Measurements from ENCODE around the gene JTB.
"Not testable (repeated sequence)": the region's sequence is repeated elsewhere in the genome, so short reads cannot be mapped to it uniquely, and the experiment has no call there.

The JTB gene

GRCh38 chr1:153977250-153978240 is at the start of gene JTB:
Gene JTB (minus strand): TSS chr1:153977674. CDS start chr1:153977252, 422 bp downstream.
- peak; percentile 60 for DNase-seq (ENCODE audit: low read depth)

GRCh38 chr1:154019940-154020339 is 42.5 kb upstream of the JTB start:
- DNase-seq (ENCODE audit: low read depth), result no peak

GRCh38 chr1:154019269-154019668 is 41.8 kb upstream of the JTB start:
- no peak for DNase-seq (ENCODE audit: low read depth)

DNA sequence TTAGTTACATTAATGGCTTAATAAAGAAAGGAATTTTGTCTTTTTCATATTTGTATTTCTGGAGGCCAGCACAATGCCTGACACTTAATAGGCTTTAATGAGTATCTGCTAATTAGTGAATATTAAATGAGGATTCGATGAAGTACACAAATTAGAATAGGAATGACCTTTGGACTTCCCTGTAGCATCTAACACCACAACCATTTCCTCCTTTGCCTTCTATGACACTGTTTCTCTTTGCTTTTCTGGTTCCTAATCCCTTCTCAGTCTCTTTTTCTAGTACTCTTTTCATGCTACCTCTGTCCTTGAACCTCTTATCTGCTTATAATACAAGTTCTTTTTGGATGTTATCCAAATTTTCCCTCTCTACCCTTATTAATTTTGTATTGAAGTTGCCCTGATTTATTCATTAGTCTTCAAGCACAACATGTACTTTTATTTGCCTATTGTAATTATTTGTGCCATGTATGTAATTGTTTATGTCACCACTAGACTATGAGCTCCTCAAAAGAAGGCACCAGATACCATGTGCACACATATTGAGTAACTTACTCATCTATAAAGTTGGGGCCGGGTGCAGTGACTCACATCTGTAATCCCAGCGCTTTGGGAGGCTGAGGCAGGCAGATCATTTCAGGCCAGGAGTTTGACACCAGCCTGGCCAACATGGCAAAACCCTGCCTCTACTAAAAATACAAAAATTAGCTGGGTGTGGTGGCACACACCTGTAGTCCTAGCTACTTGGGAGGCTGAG is 36.9 kb upstream of the JTB start:
- peak; percentile 20 for DNase-seq (ENCODE audit: low read depth)

- not testable (repeated sequence) for DNase-seq (ENCODE audit: low read depth)
These were observed 35.1 kb upstream of the JTB start for GRCh38 chr1:154012543-154012942.

DNA sequence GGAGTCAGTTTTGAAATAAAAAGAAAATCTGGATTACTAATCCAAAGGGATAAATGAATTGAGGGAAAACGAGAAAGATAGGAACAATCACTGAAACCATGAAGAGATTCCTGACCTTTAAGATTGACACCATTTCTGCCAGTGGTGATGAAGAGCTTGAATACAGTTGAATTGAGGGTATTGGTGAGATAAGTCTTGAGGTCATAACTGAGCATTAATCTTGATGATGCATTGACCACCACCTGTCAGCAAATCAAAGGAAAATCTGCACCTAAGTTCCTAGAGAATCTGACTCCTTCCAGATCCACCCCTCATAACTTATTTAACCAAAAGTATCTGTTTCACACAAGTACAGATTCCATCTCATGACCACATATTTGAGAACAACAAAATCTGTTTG is 34.7 kb upstream of the JTB start:
- DNase-seq (ENCODE audit: low read depth), result no peak

DNA sequence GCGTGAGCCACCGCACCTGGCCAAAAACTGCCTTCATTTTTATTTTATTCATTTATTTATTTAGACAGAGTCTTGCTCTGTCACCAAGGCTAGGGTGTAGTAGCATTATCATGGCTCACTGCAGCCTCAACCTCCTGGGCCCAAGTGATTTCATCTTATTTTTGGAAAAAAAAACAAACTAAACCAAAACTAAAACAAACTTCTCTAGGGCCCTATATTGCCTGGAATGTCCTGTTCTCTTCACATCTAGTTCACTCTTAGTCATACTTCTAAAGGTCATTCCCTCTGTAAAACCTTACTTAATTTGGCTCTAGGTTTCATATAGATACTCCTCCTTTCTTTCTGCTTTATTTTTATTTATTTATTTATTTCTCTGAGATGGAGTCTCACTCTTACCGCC is 28.7 kb upstream of the JTB start:
- DNase-seq (ENCODE audit: low read depth), result no peak

GRCh38 chr1:154000420-154000819 is 22.9 kb upstream of the JTB start:
- DNase-seq (ENCODE audit: low read depth), result no peak

- DNase-seq (ENCODE audit: low read depth), result not testable (repeated sequence)
These were observed 19.4 kb upstream of the JTB start for GRCh38 chr1:153996882-153997281.

DNA sequence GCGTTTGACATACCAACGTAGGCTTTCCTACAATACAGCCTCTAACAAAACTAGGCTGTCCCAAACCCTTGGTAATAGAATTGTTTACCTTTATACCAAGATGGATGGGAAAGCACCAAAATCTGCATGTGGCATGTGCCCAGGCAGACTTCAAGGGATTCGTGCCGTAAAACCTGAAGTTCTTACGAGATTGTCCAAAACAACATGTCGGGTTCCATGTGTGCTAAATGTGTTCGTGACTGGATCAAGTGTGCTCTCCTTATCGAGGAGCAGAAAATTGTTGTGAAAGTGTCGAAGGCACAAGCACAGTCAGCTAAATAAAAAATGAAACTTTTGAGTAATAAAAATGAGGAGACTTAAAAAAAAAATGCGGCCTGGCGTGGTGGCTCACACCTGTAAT is 18.2 kb upstream of the JTB start:
- DNase-seq (ENCODE audit: low read depth), result no peak

- no peak for DNase-seq (ENCODE audit: low read depth)
These were observed 17.7 kb upstream of the JTB start for GRCh38 chr1:153995202-153995601.

DNA sequence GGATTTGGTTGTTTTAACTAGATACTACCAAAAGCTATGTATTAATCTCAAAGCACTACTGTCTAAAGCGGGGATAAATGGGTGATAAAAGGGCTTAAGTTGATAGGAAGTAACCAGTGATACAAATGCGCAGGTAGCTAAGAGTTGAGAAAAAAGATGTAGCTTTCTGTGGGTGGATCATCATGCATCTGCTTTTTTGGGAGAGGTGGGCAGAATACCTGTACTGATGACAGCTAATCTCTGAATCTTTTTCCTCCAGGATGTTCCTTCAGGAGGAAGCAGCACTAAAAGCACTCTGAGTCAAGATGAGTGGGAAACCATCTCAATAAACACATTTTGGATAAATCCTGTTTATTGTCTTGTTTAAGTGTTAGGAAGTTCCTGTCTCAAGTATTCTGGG is 14.3 kb upstream of the JTB start:
- no peak for DNase-seq (ENCODE audit: low read depth)

DNA sequence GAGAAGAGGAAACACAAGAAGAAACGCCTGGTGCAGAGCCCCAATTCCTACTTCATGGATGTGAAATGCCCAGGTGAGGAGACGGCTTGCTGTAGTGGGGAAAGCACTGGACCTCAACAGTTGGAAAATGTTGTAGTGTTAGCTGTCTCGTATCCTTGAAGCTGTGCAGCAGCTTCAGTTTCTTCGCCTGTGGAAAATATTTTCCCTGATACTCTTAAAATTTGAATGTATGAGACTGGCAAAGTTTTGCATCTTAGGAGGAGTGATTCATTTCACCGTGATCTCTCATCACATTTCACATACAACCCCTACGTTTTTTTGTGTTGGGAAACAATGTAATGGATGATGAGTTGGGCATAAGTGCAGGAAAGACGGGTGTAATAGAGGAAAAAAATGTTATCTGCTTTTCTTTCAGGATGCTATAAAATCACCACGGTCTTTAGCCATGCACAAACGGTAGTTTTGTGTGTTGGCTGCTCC is 13.7 kb upstream of the JTB start:
- no peak for DNase-seq (ENCODE audit: low read depth)

- DNase-seq (ENCODE audit: low read depth), result peak; percentile 96
These were observed 13.1 kb upstream of the JTB start, which contains the start of gene RPS27 for GRCh38 chr1:153990468-153991150. Gene RPS27 (plus strand): TSS chr1:153990762. CDS start chr1:153990797, 35 bp downstream.

GRCh38 chr1:153987621-153988020 is 10.1 kb upstream of the JTB start:
- DNase-seq (ENCODE audit: low read depth), result no peak

DNA sequence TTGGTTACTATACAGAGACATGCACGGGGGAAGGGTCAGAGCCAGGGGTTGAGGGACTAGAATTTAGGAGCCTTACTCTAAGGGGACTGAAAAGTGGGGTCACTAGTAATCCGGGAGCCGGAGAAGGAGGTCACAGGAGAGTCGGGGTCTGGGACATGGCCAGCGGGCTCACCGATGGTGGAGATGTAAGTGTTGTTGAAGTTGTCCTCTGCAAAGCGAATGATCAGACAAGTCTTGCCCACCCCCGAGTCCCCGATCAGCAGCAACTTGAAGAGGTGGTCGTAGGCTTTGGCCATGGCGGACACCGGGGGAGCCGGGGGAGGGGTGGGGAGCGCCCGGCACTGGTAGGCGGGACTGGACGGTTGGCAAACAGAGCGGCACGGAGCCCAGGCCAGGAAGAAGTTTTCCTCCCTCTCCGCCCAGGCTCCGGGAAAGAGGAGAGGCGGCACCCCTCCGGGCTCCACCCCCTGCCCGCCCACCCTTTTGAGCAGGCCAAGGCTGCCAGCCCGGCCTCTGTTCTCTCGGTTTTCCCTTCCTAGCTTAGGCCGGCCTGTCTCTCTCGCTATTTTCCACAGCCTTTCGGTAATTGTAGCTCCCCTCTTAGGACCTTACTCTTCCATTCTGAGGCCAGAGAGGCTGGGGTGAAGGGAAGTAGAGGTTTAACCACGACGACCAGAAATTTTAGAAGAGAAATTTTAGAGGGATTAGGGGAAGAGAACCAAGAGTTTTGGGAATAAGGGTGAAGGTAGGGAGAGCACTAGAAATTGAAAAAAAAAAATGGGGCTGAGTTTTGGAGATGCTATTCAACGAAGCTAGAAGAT is 8.7 kb upstream of the JTB start, which contains the start of gene RAB13:
Gene RAB13, minus strand, starts transcription at position 399 of the 821 bp plus-strand sequence. Its CDS starts 103 bp downstream, at position 296.
- peak; percentile 70 for DNase-seq (ENCODE audit: low read depth)

GRCh38 chr1:153985341-153985912 is 8.0 kb upstream of the JTB start:
- DNase-seq (ENCODE audit: low read depth), result no peak

DNA sequence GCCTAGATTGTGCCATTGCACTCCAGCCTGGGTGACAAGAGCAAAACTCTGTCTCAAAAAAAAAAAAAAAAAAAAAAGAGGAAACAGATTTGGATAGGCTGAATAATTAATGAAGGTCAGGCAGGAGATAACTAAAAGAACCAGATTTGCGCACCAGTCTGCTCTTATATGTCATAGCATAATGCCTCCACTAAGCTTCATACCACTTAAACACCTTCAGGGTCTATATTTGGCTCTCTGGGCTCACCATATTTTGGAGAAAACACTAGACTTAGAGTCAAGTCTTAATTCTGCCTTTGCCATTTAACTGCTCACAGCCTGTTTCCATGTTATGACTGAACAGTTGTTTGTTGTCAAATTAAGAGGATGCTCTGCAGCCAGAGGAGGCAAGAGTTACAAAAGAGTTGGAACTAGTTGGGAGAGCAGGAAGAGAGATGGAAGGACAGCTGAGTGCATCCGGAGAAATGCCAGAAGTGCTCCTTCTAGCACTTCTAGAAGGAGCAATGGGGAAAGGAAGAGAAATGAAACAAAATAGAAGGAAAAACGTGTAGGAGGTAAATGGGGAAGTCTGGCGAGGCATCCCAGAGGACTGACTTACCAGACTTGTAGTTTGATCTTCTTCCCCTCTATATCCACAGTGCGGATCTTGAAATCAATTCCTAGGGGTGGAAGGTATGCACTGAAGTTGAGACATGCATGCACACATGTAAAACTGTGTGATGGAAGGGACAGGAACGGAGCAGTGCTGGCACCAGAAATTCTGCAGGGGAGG is 6.8 kb upstream of the JTB start:
- DNase-seq (ENCODE audit: low read depth), result no peak

GRCh38 chr1:153981735-153982134 is 4.3 kb upstream of the JTB start:
- DNase-seq (ENCODE audit: low read depth), result not testable (repeated sequence)

DNA sequence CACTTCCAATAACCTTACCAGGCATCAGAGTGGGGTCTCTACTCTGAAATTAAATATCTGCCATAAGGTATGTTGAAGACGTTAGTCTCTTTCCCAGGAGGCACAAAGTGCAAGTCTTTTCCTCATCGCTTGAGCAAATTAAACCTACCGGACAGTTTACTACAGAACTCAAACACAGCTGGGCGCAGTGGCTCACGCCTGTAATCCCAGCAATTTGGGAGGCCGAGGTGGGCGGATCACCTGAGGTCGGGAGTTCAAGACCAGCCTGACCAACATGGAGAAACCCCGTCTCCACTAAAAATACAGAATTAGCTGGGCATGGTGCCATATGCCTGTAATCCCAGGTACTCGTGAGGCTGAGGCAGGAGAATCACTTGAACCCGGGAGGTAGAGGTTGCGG is 1.6 kb upstream of the JTB start:
- not testable (repeated sequence) for DNase-seq (ENCODE audit: low read depth)

Measured in GM04504 (cell line).